GM13976 (cell line): Measurements from ENCODE around the gene IDE.

Source experiments
- DNase-seq: peaks from one replicate; pipeline ENCODE4 v3.0.0; 2012; ENCODE audit warnings: low spot score
- CTCF ChIP-seq: IDR thresholded peaks from 2 replicates; pipeline ENCODE4 v1.5.1; 2012; ENCODE audit warnings: borderline replicate concordance, mild to moderate bottlenecking; ENCODE audit not compliant: insufficient read depth; ENCODE audit errors: extremely low read depth, missing control alignments, control extremely low read depth
- in situ Hi-C: fragments of 300-500 bp; cut with MboI; formaldehyde crosslinking; loops from one replicate; pipeline ENCODE4 v1.12.0; 2022; ENCODE audit warnings: low sequenced_read_pairs, mixed read lengths, inconsistent platforms; ENCODE audit not compliant: unreplicated experiment

Gene IDE

GRCh38 chr10:92486637-92487036 is 87.3 kb downstream of the IDE start:
- no peak for TF ChIP-seq CTCF
- DNase-seq: no peak
- in situ Hi-C loops: no loop called here

- DNase-seq: no peak
- no peak for TF ChIP-seq CTCF
- in situ Hi-C loops: no loop called here
Measured at GRCh38 chr10:92483539-92483938, 90.4 kb downstream of the IDE start.

- in situ Hi-C loops: no loop called here
- TF ChIP-seq CTCF: no peak
- DNase-seq: no peak
Measured at GRCh38 chr10:92480413-92480812, 93.5 kb downstream of the IDE start.

GRCh38 chr10:92479547-92479946 is 94.3 kb downstream of the IDE start:
- in situ Hi-C loops: no loop called here
- no peak for DNase-seq
- TF ChIP-seq CTCF: no peak

- TF ChIP-seq CTCF: no peak
- in situ Hi-C loops: no loop called here
- no peak for DNase-seq
Measured at GRCh38 chr10:92478536-92478935, 95.4 kb downstream of the IDE start.

GRCh38 chr10:92475357-92475868 is 98.5 kb downstream of the IDE start:
- in situ Hi-C loops: no loop called here
- no peak for DNase-seq
- no peak for TF ChIP-seq CTCF

GRCh38 chr10:92470026-92470425 is 103.9 kb downstream of the IDE start:
- in situ Hi-C loops: no loop called here
- DNase-seq: no peak
- no peak for TF ChIP-seq CTCF
